ENCODE measurements around the gene THSD7A.

Gene THSD7A

DNA sequence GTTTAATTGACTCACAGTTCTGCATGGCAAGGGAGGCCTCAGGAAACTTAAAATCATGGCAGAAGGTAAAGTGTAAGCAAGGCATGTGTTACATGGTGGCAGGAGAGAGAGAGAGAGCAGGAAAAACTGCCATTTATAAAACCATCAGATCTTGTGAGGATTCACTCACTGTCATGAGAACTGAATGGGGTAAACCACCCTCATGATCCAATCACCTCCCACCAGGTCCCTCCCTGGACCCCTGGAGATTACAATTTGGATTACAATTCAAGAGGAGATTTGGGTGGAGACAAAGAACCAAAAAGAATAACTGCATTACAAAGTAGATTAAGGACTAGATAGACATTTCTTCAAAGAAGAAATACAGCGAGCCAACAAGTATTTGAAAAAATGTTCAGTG, 324.1 kb downstream of the THSD7A start:
- DNase-seq (ENCODE audit: low read depth): no peak

DNA sequence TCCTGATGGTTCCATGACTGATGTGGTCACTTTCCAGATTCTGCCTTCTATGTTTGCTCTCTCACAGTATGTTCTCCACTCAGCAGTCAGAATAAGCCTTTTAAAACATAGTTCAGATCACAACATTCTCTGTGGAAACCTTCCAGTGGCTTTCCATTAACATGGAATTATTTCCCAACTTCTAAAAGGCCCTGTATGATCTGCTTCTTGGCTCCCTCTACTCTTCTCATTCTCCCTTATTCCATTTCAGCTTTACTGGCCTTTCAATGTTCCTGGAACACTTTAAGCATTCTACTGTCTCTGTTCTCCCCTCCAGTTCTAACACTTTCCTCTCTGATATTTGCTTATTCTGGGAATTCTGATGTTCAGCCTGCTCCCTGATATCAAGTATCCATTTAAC, 325.6 kb downstream of the THSD7A start:
- no peak for DNase-seq (ENCODE audit: low read depth)

DNA sequence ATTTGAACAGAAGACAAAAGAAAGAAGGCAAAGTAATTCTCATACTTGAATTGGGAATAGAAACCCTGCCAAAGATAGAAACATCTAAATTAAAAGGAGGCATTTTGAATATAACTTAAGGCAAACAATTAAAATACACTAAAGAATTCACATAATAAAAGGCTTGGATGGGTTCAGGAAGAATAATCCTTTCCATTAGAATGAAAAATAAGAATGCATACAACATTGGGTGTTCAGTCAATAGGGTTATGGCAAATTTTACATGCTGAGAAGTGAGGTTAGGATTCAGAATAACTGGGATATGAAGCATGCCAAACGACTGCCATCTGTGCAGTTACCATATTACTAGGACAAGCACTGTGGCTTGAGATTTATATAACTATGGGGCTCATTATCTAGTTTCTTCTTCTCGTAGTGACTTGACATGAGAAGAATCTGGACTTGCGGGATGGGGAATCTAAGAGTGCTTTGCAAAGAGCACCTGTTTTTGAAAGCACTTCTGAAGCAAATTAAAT, 326.5 kb downstream of the THSD7A start:
- DNase-seq (ENCODE audit: low read depth): no peak

GRCh38 chr7:11492307-11492706, 339.7 kb downstream of the THSD7A start:
- no peak for DNase-seq (ENCODE audit: low read depth)

- DNase-seq (ENCODE audit: low read depth): no peak
These were observed 340.2 kb downstream of the THSD7A start for GRCh38 chr7:11491811-11492210.

DNA sequence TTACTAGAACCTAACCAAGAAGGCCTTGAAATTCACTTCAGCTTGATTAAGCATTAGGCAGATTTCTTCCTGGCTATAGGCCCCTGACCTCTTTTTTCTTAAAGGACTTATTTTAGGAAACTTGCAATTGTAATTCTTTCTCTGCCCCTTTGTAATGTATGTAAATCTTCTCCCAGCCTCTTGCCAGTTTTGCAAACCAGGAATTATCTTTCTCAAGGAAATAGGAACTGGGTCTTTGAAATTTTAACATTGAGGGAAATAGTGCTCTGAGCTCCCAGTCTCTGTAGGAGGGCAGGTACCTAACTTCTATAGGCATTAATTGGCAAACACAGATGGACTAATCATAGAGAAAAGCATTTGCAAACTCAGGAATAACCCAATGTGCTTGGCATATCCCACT, 342.7 kb downstream of the THSD7A start:
- DNase-seq (ENCODE audit: low read depth): no peak

- DNase-seq (ENCODE audit: low read depth): no peak
These were observed 345.7 kb downstream of the THSD7A start for GRCh38 chr7:11486271-11486670.

GRCh38 chr7:11485636-11486035, 346.4 kb downstream of the THSD7A start:
- DNase-seq (ENCODE audit: low read depth): no peak

GRCh38 chr7:11480143-11480542, 351.9 kb downstream of the THSD7A start:
- no peak for DNase-seq (ENCODE audit: low read depth)

- no peak for DNase-seq (ENCODE audit: low read depth)
These were observed 353.1 kb downstream of the THSD7A start for GRCh38 chr7:11478882-11479281.

- no peak for DNase-seq (ENCODE audit: low read depth)
These were observed 353.6 kb downstream of the THSD7A start for GRCh38 chr7:11478426-11478825.

- no peak for DNase-seq (ENCODE audit: low read depth)
These were observed 357.0 kb downstream of the THSD7A start for GRCh38 chr7:11474902-11475585.

DNA sequence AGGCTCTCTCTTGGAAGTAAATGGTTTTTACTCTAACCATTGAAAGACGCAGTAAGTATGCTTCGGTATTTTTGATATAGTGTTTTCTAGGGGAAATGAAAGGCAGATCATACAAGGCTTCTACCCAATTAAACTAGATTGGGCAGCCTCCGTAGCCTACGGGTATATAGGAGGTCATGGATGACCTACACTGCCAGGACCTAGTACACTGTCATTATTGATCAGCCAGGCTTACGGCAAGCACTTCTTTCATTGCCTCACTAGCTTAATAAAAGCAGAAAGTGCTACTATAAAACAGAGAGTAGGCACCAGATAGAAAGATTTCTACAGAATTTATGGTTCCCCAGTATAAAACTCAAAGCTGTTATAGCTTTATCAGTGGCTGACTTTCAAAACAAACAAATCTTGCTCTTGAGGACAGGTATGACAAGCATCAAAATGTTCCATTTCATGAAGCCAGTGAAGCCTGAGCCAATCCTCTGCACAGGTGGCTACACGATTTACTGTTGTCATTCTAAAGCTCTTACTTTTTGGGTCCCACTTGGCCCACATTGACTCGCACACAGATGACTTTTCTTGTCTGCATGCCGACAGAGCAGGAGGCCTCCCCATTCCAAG, 358.1 kb downstream of the THSD7A start:
- DNase-seq (ENCODE audit: low read depth): no peak

DNA sequence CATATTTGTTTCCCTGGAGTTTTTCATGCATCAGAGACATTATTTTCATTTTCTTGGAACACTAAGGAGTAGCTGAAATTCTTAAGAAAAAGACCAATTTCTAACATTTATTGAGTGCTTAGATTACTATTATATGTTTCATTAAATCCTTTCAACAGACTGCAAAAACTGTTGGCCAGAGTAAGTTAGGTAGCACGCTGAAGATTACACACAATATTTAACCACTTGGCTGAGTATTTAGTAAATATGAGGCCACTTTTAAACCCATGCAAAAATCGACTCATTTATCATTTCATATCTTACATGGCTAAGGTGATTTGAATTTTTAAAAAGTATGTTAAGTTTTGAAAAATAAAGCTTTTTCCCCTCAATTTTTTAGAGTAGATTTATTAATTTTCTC, 358.8 kb downstream of the THSD7A start:
- DNase-seq (ENCODE audit: low read depth): no peak

GRCh38 chr7:11472646-11473045, 359.4 kb downstream of the THSD7A start:
- DNase-seq (ENCODE audit: low read depth): no peak

DNA sequence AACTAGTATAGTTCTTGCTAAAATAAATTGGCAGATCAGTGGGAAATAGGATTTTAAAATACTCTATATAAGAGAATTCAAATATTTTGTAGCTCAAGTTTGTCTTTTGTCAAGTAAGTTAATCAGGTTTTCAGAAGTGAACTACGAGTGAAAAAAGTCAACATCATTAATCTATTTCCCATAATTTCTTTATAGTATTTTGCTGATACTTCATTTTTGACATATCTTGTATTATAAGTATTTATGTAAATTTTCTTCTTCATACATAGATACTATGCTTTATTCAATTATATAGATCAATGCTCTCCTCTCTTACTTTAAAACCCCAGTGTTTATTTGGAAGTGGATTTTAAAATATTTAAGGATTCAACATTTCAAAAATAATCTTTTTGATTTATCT, 360.7 kb downstream of the THSD7A start:
- no peak for DNase-seq (ENCODE audit: low read depth)

DNA sequence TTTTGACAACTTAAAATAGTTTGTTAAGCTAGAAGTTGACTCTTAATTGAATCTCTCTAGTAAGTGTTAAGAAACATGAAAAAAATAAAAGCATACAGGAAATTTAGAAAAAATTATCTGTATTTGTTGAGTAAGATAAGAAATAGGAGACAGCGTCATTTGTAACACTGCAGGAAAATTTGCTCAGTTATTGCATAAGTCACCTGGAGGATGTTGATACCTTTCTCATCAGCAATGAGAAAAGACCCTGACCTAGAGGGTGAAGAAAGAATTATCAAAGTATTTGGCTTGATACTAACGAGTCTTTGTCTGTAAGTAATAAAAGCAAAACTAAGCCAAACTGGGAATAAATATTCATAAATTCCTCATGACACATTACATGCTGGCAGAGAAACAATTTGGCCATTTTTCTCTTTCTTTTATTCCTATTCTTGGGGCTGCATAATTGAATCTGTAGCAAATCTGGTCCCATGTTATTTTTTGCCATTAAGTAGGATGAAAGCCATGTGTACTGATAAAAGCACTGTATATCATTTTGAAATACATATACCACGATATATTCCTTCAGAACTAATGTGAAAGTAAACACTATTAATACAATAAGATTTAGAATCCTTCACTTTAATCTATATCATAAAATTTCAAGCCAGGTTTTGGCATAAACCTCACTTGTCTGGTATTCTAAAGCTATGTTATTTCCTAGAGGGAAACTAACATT, 362.8 kb downstream of the THSD7A start:
- DNase-seq (ENCODE audit: low read depth): no peak

DNA sequence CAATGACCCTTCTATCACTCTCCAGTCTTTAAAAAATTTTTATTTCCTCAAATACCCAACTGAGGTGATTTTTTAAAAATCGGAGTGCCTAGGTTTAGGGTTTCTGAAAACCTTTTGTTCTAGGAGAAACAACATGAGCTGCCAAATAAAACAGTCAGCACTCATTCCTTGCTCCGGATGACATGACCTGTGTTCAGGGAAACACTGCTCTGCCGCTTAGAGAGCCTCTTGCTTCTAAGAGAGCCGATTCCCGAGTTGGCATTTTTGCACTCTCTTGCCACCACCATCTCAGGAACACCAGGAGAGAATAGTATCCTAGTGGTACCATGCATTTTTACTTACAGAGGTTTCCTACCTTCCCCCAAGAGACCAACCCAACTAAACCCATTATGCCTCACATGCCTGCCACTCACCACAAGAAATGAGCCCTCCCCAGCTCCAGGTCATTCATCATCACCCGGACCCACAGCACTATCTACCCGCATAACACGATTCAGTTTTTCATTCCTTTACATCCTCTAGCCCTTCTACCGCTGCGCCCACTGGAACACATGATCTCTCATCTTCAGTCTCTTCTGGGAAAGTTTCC, 365.4 kb downstream of the THSD7A start:
- no peak for DNase-seq (ENCODE audit: low read depth)

- DNase-seq (ENCODE audit: low read depth): no peak
These were observed 367.4 kb downstream of the THSD7A start for GRCh38 chr7:11464624-11465023.

DNA sequence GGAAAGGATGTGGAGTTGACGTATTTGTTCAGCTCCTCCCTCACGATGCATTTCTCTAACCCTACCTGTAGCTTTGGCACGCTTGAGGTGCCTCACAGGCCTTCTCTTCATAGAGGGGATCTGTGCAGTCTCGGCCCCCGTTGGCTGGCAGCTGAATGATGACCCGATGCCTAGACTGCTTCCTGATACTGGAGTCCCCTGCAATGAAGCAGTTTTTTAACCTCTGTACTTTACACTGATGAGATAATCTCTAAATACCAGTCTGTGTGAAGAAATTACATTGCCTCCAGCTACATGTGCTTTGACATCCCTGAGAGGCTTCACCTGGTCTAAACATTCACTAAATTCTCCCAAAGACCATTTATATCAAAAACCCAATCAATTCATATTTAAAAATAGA, 370.1 kb downstream of the THSD7A start:
- DNase-seq (ENCODE audit: low read depth): no peak

DNA sequence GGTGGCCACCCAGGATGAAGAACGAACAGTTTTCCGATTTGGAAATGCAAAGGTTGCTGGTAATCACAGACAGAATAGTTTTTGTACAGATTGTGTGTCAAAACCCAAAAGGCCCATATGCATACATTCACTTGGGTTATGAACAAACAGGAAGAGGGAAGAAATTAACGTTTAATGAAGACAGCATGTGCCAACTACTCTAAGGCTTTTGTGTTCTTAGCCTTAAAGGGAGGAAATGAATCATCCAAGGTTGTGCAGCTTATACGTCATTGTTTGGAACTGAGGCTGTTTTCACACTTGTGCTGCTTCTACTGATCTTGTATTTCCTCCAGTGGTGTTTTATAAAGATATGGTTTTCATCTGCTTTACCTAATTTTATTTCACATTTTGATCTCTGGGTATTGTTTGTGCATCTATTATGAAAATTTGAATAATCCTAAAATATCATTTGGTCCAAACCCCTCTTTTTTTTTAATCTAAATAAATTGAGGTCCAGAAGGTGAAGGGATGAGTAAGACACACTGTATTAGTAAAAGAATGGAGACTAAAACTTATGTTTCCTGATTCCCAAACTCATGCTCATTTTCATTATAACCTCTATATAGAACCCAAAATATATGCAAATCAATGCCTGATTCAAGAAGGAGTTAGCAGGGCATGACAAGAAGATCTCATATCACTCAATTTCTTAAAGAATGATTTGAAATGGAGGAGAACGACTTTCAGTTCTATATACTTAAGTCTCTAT, 373.1 kb downstream of the THSD7A start:
- DNase-seq (ENCODE audit: low read depth): no peak

DNA sequence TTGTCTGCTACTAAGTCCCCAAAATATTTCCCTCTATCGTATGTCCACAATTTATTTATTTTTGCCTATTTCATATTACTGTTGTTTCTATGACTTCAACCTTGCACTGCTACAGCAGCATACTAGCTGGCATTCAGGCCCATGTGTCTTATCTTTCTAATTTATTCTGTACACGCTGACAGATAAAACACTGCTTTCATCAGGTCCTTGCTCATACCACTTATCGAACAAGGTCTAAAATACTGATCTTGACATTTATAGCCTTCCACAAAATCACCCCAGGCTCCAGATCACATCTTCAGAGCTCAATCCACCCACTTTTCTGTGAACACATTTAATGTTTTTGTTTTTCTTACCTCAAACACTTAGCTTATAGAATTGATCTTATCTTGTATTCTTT, 374.6 kb downstream of the THSD7A start:
- DNase-seq (ENCODE audit: low read depth): no peak
